WTC11 (cell line): ENCODE data around the gene TIMM8A. TPM values are rescaled to one million over a fixed set of nuclear protein-coding genes. Genes with fewer than 3 reads are reported as not detected.

Experiments
- AFF4 ChIP-seq: sonication (generic); formaldehyde crosslinking; IDR thresholded peaks from 2 replicates; pipeline ENCODE4 v1.8.1; 2023; ENCODE audit warnings: mild to moderate bottlenecking, missing genetic modification reagents, borderline replicate concordance
- ARID4B ChIP-seq: sonication (generic); formaldehyde crosslinking; IDR thresholded peaks from 2 replicates; pipeline ENCODE4 v1.8.0; 2023; ENCODE audit warnings: missing genetic modification reagents, mild to moderate bottlenecking, borderline replicate concordance
- CREM ChIP-seq: sonication (generic); formaldehyde crosslinking; IDR thresholded peaks from 2 replicates; pipeline ENCODE4 v1.8.1; 2022; ENCODE audit warnings: mild to moderate bottlenecking, missing genetic modification reagents, moderate library complexity
- FOXJ3 ChIP-seq: sonication (generic); formaldehyde crosslinking; IDR thresholded peaks from 2 replicates; pipeline ENCODE4 v1.9.0; 2021; ENCODE audit warnings: missing genetic modification reagents, mild to moderate bottlenecking, borderline replicate concordance
- FOXP4 ChIP-seq: sonication (generic); formaldehyde crosslinking; IDR thresholded peaks from 2 replicates; pipeline ENCODE4 v1.8.0; 2022; ENCODE audit warnings: mild to moderate bottlenecking, missing genetic modification reagents
- HMGXB4 ChIP-seq: sonication (generic); formaldehyde crosslinking; IDR thresholded peaks from 2 replicates; pipeline ENCODE4 v1.8.1; 2023; ENCODE audit warnings: mild to moderate bottlenecking, moderate library complexity, missing genetic modification reagents
- IRF2 ChIP-seq: sonication (generic); formaldehyde crosslinking; IDR thresholded peaks from 2 replicates; pipeline ENCODE4 v1.8.0; 2022; ENCODE audit warnings: low read depth, missing genetic modification reagents, borderline replicate concordance
- MAX ChIP-seq: sonication (generic); formaldehyde crosslinking; IDR thresholded peaks from 2 replicates; pipeline ENCODE4 v1.8.0; 2022; ENCODE audit warnings: mild to moderate bottlenecking, missing genetic modification reagents
- NFATC4 ChIP-seq: fragments of 250-450 bp; sonication (Bioruptor Pico); IDR thresholded peaks from 2 replicates; pipeline ENCODE4 v1.9.0; 2021; ENCODE audit warnings: mild to moderate bottlenecking
- NR2C2 ChIP-seq: sonication (generic); formaldehyde crosslinking; IDR thresholded peaks from 2 replicates; pipeline ENCODE4 v1.8.0; 2022; ENCODE audit warnings: mild to moderate bottlenecking, missing genetic modification reagents
- RORB ChIP-seq: fragments of 250-450 bp; sonication (Bioruptor Pico); IDR thresholded peaks from 2 replicates; pipeline ENCODE4 v1.9.0; 2021; ENCODE audit warnings: mild to moderate bottlenecking
- SMAD4 ChIP-seq: sonication (generic); formaldehyde crosslinking; IDR thresholded peaks from 2 replicates; pipeline ENCODE4 v1.8.0; 2022; ENCODE audit warnings: mild to moderate bottlenecking, missing genetic modification reagents
- TEAD4 ChIP-seq: sonication (generic); formaldehyde crosslinking; IDR thresholded peaks from 2 replicates; pipeline ENCODE4 v1.8.0; 2022; ENCODE audit warnings: mild to moderate bottlenecking, missing genetic modification reagents
- USF2 ChIP-seq: sonication (generic); formaldehyde crosslinking; IDR thresholded peaks from 2 replicates; pipeline ENCODE4 v1.8.1; 2023; ENCODE audit warnings: mild to moderate bottlenecking, missing genetic modification reagents, moderate library complexity
- ZBTB21 ChIP-seq: sonication (generic); formaldehyde crosslinking; IDR thresholded peaks from 2 replicates; pipeline ENCODE4 v1.8.1; 2023; ENCODE audit warnings: mild to moderate bottlenecking, missing genetic modification reagents, borderline replicate concordance
- ZMAT4 ChIP-seq: fragments of 250-450 bp; sonication (Bioruptor Pico); IDR thresholded peaks from 2 replicates; pipeline ENCODE4 v1.9.0; 2021; ENCODE audit warnings: mild to moderate bottlenecking
- ZNF232 ChIP-seq: sonication (generic); formaldehyde crosslinking; IDR thresholded peaks from 2 replicates; pipeline ENCODE4 v1.8.0; 2022; ENCODE audit warnings: mild to moderate bottlenecking, missing genetic modification reagents
- ZNF263 ChIP-seq: sonication (generic); formaldehyde crosslinking; IDR thresholded peaks from 2 replicates; pipeline ENCODE4 v1.8.1; 2022; ENCODE audit warnings: low read depth, mild to moderate bottlenecking, moderate library complexity, missing genetic modification reagents
- ZNF425 ChIP-seq: fragments of 250-450 bp; sonication (Bioruptor Pico); conservative IDR thresholded peaks from 2 replicates; pipeline ENCODE4 v1.9.0; 2021; ENCODE audit warnings: mild to moderate bottlenecking
- ZNF512 ChIP-seq: sonication (generic); formaldehyde crosslinking; IDR thresholded peaks from 2 replicates; pipeline ENCODE4 v1.8.1; 2022; ENCODE audit warnings: missing genetic modification reagents, borderline replicate concordance
- total RNA-seq: library from RNA; stranded (reverse); gene quantifications from 3 replicates; pipeline ENCODE4 v1.2.3, GENCODE V29; 2021

Gene TIMM8A
- total RNA-seq, 1 experiment from 2014 or later: 31.8 TPM

- TF ChIP-seq ZNF425 (CRISPR knock-in tag): no peak
- no peak for TF ChIP-seq ZNF263
- TF ChIP-seq NR2C2 (CRISPR knock-in tag): no peak
- TF ChIP-seq AFF4: no peak
- no peak; the same call in 1 of the 2 replicates for TF ChIP-seq ARID4B (CRISPR knock-in tag)
- no peak for TF ChIP-seq HMGXB4 (CRISPR knock-in tag)
- TF ChIP-seq FOXJ3 (CRISPR knock-in tag): no peak
- TF ChIP-seq NFATC4 (CRISPR knock-in tag): no peak
- no peak for TF ChIP-seq ZMAT4 (CRISPR knock-in tag)
- TF ChIP-seq MAX (CRISPR knock-in tag): peak; percentile 59; the same call in 1 of the 2 replicates
- peak; percentile 89 for TF ChIP-seq USF2 (CRISPR knock-in tag)
- TF ChIP-seq ZNF232 (CRISPR knock-in tag): no peak
- no peak for TF ChIP-seq RORB
- TF ChIP-seq ZNF512 (CRISPR knock-in tag): no peak
- no peak for TF ChIP-seq IRF2 (CRISPR knock-in tag)
- peak; percentile 31; the same call in 1 of the 2 replicates for TF ChIP-seq FOXP4 (CRISPR knock-in tag)
- no peak for TF ChIP-seq TEAD4 (CRISPR knock-in tag)
- no peak for TF ChIP-seq SMAD4 (CRISPR knock-in tag)
- no peak for TF ChIP-seq CREM (CRISPR knock-in tag)
- no peak for TF ChIP-seq ZBTB21 (CRISPR knock-in tag)
Measured at GRCh38 chrX:101348452-101349192, at the start of gene TIMM8A (continued).
